Prostate gland (tissue), 2 donors: ENCODE data around the gene GABARAP. TPM values are rescaled to one million over a fixed set of nuclear protein-coding genes. Genes with fewer than 3 reads are reported as not detected.

ENCODE experiments used
- DNase-seq: peaks from one replicate; pipeline ENCODE4 v3.0.0-alpha.2; 2019; ENCODE audit warnings: low spot score
- H3K27ac ChIP-seq, 2 donors: fragments of 200-600 bp; sonication (generic); 2 replicates each; pipeline ENCODE4 v1.5.1; 2017 to 2019
- H3K27me3 ChIP-seq: fragments of 200-600 bp; sonication (generic); replicated peaks from 2 replicates; pipeline ENCODE4 v1.5.1; 2019; ENCODE audit not compliant: insufficient read depth
- H3K36me3 ChIP-seq, 2 donors: fragments of 200-600 bp; sonication (generic); 1 replicate in 1 of 2; 2 replicates in 1 of 2; pipeline versions ENCODE4 v1.5.1 to v1.8.1; 2017 to 2019
- H3K4me1 ChIP-seq: fragments of 200-600 bp; sonication (generic); replicated peaks from 2 replicates; pipeline ENCODE4 v1.5.1; 2019
- H3K4me3 ChIP-seq, 2 donors: fragments of 200-600 bp; sonication (generic); 2 replicates each; pipeline ENCODE4 v1.5.1; 2017 to 2019
- H3K9me3 ChIP-seq: fragments of 200-600 bp; sonication (generic); 2 replicates; pipeline ENCODE4 v1.5.1; 2017
- CTCF ChIP-seq, 4 experiments: fragments of 200-600 bp in 2 of 4; fragments of 450-650 bp in 2 of 4; sonication (generic) in 2 of 4; IDR thresholded peaks; 1 replicate in 3 of 4; 2 replicates in 1 of 4; pipeline ENCODE4 v1.5.1; 2016 to 2019; ENCODE audit warnings: antibody characterized with exemption in 4 of 4, mild to moderate bottlenecking in 2 of 4, moderate library complexity in 2 of 4
- POLR2A ChIP-seq: fragments of 450-650 bp; IDR thresholded peaks from one replicate; pipeline ENCODE4 v1.6.1; 2016; ENCODE audit warnings: antibody characterized with exemption, mild to moderate bottlenecking
- POLR2AphosphoS5 ChIP-seq: sonication (generic); formaldehyde crosslinking; IDR thresholded peaks from one replicate; pipeline ENCODE4 v1.6.1; 2017; ENCODE audit warnings: antibody characterized with exemption
- WGBS: methylation state at CpG from one replicate; pipeline ENCODE4 v1.1.5; 2018; 5-methylcytosine and 5-hydroxymethylcytosine counted together
- intact Hi-C: fragments of 100-400 bp; cut with DNase I; formaldehyde crosslinking; loops from one replicate; pipeline ENCODE4 v1.14.2; 2022
- total RNA-seq, 2 donors: library from RNA; depleted of rRNA; stranded (reverse); fragments of >200 nt; gene quantifications; one replicate each; pipeline ENCODE4 v1.1.0, GENCODE V29; 2016

Gene GABARAP
- total RNA-seq, 2 donors from 2014 or later: 493 to 527 TPM

GRCh38 chr17:7242717-7243452 is 636 bp upstream of the GABARAP start:
- Histone ChIP-seq H3K27ac (peak overlapping the region; percentile 98), H3K4me3 (peak overlapping the region; percentile 76 to 84), H3K27me3 (no peaks in the 10 kb centered on the region), H3K36me3 (peaks cover 0 to 18% of the 10 kb centered on the region in 2 donors), H3K4me1 (peaks cover 14% of the 10 kb centered on the region), H3K9me3 (no peaks in the 10 kb centered on the region)
- intact Hi-C loops: no loop called here
- WGBS: 1% methylated on average over 43 of the region's 49 CpGs
- TF ChIP-seq POLR2A: peak; percentile 85
- peak; percentile 97 for TF ChIP-seq POLR2AphosphoS5
- peak in 2 of 4 experiments; percentile 40 to 41 for TF ChIP-seq CTCF (IDR thresholded peaks at IDR 0.05)
- peak; percentile 95 for DNase-seq

- H3K36me3 ChIP-seq: peaks cover 0 to 18% of the 10 kb centered on the region in 2 donors
- no peak for DNase-seq
- no peaks in the 10 kb centered on the region for H3K27me3 ChIP-seq
- 23% methylated on average over 9 of the region's 9 CpGs for WGBS
- peak overlapping the region; percentile 76 to 84 for H3K4me3 ChIP-seq
- H3K27ac ChIP-seq: peak overlapping the region; percentile 98
- intact Hi-C loops: no loop called here
- peaks cover 14% of the 10 kb centered on the region for H3K4me1 ChIP-seq
- TF ChIP-seq POLR2A (no peak), CTCF (IDR thresholded peaks at IDR 0.05) (no peak), POLR2AphosphoS5 (no peak)
- no peaks in the 10 kb centered on the region for H3K9me3 ChIP-seq
Observed at GRCh38 chr17:7241090-7241733, 1.0 kb downstream of the GABARAP start.

- intact Hi-C loops: no loop called here
- 64% methylated on average over 4 of the region's 4 CpGs for WGBS
Observed at GRCh38 chr17:7240375-7240774, 1.9 kb downstream of the GABARAP start.

GRCh38 chr17:7239091-7240027 is 2.9 kb downstream of the GABARAP start, which contains the start of gene PHF23:
TSS of gene PHF23 (minus strand) at chr17:7239457. CDS start at chr17:7239279, 178 bp downstream.
- no peaks in the 10 kb centered on the region for H3K9me3 ChIP-seq
- H3K36me3 ChIP-seq: peaks cover 0 to 10% of the 10 kb centered on the region in 2 donors
- peak within 1 kb of the TSS; percentile 94 to 100 for H3K4me3 ChIP-seq
- TF ChIP-seq CTCF (IDR thresholded peaks at IDR 0.05): peak in 3 of 4 experiments; percentile 27 to 78 (median 33)
- TF ChIP-seq POLR2A: peak; percentile 89
- TF ChIP-seq POLR2AphosphoS5: peak; percentile 99
- intact Hi-C loops: loop anchor here (10.0 kb wide), 1 partner anchor 595 kb away; the partner anchor contains the start of gene KDM6B
- under 1% methylated on average over 70 of the region's 72 CpGs for WGBS
- DNase-seq: peak; percentile 99
- H3K4me1 ChIP-seq: peaks cover 18% of the 10 kb centered on the region
- peak within 1 kb of the TSS; percentile 98 to 99 for H3K27ac ChIP-seq
- H3K27me3 ChIP-seq: no peaks in the 10 kb centered on the region

More at GRCh38 chr17:7240375-7240774, 1.9 kb downstream of the GABARAP start:
- no peaks in the 10 kb centered on the region for H3K9me3 ChIP-seq
- H3K27me3 ChIP-seq: no peaks in the 10 kb centered on the region
- H3K27ac ChIP-seq: peak overlapping the region; percentile 98
- peaks cover 0 to 12% of the 10 kb centered on the region in 2 donors for H3K36me3 ChIP-seq
- no peak for DNase-seq
- TF ChIP-seq CTCF (IDR thresholded peaks at IDR 0.05): no peak
- no peak for TF ChIP-seq POLR2AphosphoS5
- no peak for TF ChIP-seq POLR2A
- peaks cover 14% of the 10 kb centered on the region for H3K4me1 ChIP-seq
- peak overlapping the region in 1 of 2 donors; percentile 76 for H3K4me3 ChIP-seq
